NB4 (cell line): ENCODE measurements around the gene HRG.

ENCODE experiments used
- TF ChIP-seq, protein P1 (sequence below): IDR thresholded peaks from 2 replicates; pipeline ENCODE4 v1.6.1; 2011; ENCODE audit warnings: low read depth, low read length
- TF ChIP-seq, protein P2 (sequence below): IDR thresholded peaks from one replicate; pipeline ENCODE4 v1.5.1; 2012; ENCODE audit warnings: low read depth, low read length

DNA sequence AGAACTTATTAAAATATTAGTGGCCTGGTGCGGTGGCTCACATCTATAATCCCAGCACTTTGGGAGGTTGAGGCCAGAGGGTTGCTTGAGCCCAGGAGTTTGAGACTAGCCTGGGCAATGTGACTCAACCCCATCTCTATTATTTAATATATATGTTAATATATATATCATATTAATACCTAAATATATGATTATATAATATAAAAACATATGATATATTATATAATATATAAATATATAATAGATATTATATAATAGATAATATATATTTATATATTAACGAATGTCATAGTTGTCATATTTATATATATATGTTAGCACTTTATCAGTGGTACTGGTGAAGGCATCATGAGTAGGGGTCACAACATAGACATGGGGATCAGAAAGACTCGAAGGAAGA is 5.2 kb downstream of the HRG start:
- TF ChIP-seq, protein P1, sequence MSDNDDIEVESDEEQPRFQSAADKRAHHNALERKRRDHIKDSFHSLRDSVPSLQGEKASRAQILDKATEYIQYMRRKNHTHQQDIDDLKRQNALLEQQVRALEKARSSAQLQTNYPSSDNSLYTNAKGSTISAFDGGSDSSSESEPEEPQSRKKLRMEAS, result no peak
- TF ChIP-seq, protein P2, sequence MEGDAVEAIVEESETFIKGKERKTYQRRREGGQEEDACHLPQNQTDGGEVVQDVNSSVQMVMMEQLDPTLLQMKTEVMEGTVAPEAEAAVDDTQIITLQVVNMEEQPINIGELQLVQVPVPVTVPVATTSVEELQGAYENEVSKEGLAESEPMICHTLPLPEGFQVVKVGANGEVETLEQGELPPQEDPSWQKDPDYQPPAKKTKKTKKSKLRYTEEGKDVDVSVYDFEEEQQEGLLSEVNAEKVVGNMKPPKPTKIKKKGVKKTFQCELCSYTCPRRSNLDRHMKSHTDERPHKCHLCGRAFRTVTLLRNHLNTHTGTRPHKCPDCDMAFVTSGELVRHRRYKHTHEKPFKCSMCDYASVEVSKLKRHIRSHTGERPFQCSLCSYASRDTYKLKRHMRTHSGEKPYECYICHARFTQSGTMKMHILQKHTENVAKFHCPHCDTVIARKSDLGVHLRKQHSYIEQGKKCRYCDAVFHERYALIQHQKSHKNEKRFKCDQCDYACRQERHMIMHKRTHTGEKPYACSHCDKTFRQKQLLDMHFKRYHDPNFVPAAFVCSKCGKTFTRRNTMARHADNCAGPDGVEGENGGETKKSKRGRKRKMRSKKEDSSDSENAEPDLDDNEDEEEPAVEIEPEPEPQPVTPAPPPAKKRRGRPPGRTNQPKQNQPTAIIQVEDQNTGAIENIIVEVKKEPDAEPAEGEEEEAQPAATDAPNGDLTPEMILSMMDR, result no peak
